ENCODE data around the gene SCNN1G. TPM values are rescaled to one million over a fixed set of nuclear protein-coding genes. Genes with fewer than 3 reads are reported as not detected.
A peak's percentile ranks its signal among the peaks of the same experiment; 100 is the strongest.

Gene SCNN1G
- polyA plus RNA-seq, 3 donors, result not detected

GRCh38 chr16:23175651-23176050 lies 6.9 kb upstream of the SCNN1G start:
- Histone ChIP-seq H2AFZ (ENCODE audit: insufficient read depth, low read depth, low read length, poor library complexity, severe bottlenecking) (no peak overlapping the region), H3K9ac (ENCODE audit: insufficient read depth, low read length, poor library complexity, severe bottlenecking) (no peak overlapping the region), H3K27ac (ENCODE audit: low read depth in 1 of 2, low read length in 2 of 2) (no peak overlapping the region), H3K4me1 (ENCODE audit: control insufficient read depth in 1 of 2, insufficient read depth in 2 of 2, low read length in 2 of 2) (peaks cover 5 to 8% of the 10 kb centered on the region in 2 donors), H3K36me3 (replicated peaks in 1 of 2; ENCODE audit: control insufficient read depth in 1 of 2, insufficient read depth in 2 of 2, low read length in 2 of 2) (no peaks in the 10 kb centered on the region), H3K9me3 (replicated peaks in 1 of 2; ENCODE audit: control insufficient read depth in 1 of 2, insufficient read depth in 1 of 2, low read length in 2 of 2) (no peaks in the 10 kb centered on the region), H3K79me2 (ENCODE audit: insufficient read depth, low read length) (no peaks in the 10 kb centered on the region), H3K27me3 (ENCODE audit: control insufficient read depth in 2 of 2, insufficient read depth in 2 of 2, low read length in 2 of 2) (peaks cover 0 to 2% of the 10 kb centered on the region in 2 donors), H3K4me3 (replicated peaks in 1 of 3; ENCODE audit: low read depth in 2 of 3, low read length in 3 of 3) (no peak overlapping the region), H3K4me2 (replicated peaks; ENCODE audit: extremely low read depth, low read length, poor library complexity, severe bottlenecking) (no peak overlapping the region), H4K20me1 (ENCODE audit: insufficient read depth, low read length) (no peaks in the 10 kb centered on the region)
- Mint-ChIP-seq H3K4me3 (no peak overlapping the region), H3K27ac (no peak overlapping the region), H3K36me3 (no peaks in the 10 kb centered on the region), H3K9me3 (peaks cover 0 to 3% (median 0%) of the 10 kb centered on the region in 7 donors), H3K4me1 (peaks cover 8% of the 10 kb centered on the region), H3K27me3 (ENCODE audit: low read depth in 3 of 3) (peaks cover 14 to 30% (median 24%) of the 10 kb centered on the region in 3 donors)
- DNase-seq, result no peak
- TF ChIP-seq CTCF (IDR thresholded peaks at IDR 0.05), result no peak
- intact Hi-C loops (cut with micrococcal nuclease), result no loop called here

GRCh38 chr16:23181506-23181905 lies 1.0 kb upstream of the SCNN1G start:
- peak overlapping the region in 1 of 2 donors; percentile 74 for H3K4me3 Mint-ChIP-seq

More at GRCh38 chr16:23181506-23181905, 1.0 kb upstream of the SCNN1G start:
- intact Hi-C loops (cut with micrococcal nuclease), result no loop called here
- no peak for TF ChIP-seq CTCF (IDR thresholded peaks at IDR 0.05)
- Histone ChIP-seq H3K27ac (ENCODE audit: low read depth in 1 of 2, low read length in 2 of 2) (no peak overlapping the region), H3K9ac (ENCODE audit: insufficient read depth, low read length, poor library complexity, severe bottlenecking) (no peak overlapping the region), H3K9me3 (replicated peaks in 1 of 2; ENCODE audit: control insufficient read depth in 1 of 2, insufficient read depth in 1 of 2, low read length in 2 of 2) (no peaks in the 10 kb centered on the region), H3K79me2 (ENCODE audit: insufficient read depth, low read length) (no peaks in the 10 kb centered on the region), H3K4me3 (replicated peaks in 1 of 3; ENCODE audit: low read depth in 2 of 3, low read length in 3 of 3) (no peak overlapping the region), H2AFZ (ENCODE audit: insufficient read depth, low read depth, low read length, poor library complexity, severe bottlenecking) (no peak overlapping the region), H4K20me1 (ENCODE audit: insufficient read depth, low read length) (no peaks in the 10 kb centered on the region), H3K4me1 (ENCODE audit: control insufficient read depth in 1 of 2, insufficient read depth in 2 of 2, low read length in 2 of 2) (peaks cover 5 to 12% of the 10 kb centered on the region in 2 donors), H3K4me2 (replicated peaks; ENCODE audit: extremely low read depth, low read length, poor library complexity, severe bottlenecking) (no peak overlapping the region), H3K36me3 (replicated peaks in 1 of 2; ENCODE audit: control insufficient read depth in 1 of 2, insufficient read depth in 2 of 2, low read length in 2 of 2) (no peaks in the 10 kb centered on the region), H3K27me3 (ENCODE audit: control insufficient read depth in 2 of 2, insufficient read depth in 2 of 2, low read length in 2 of 2) (peaks cover 30 to 49% of the 10 kb centered on the region in 2 donors)
- H3K27ac Mint-ChIP-seq, result peak overlapping the region in 2 of 7 donors; percentile 50 to 60
- H3K36me3 Mint-ChIP-seq, result no peaks in the 10 kb centered on the region
- peaks cover 4% of the 10 kb centered on the region for H3K4me1 Mint-ChIP-seq
- 81% methylated on average over 4 of the region's 4 CpGs for WGBS (ENCODE audit: insufficient coverage)
- no peak for DNase-seq
- H3K27me3 Mint-ChIP-seq (ENCODE audit: low read depth in 3 of 3), result peaks cover 50 to 68% (median 53%) of the 10 kb centered on the region in 3 donors
- peaks cover 0 to 10% (median 6%) of the 10 kb centered on the region in 7 donors for H3K9me3 Mint-ChIP-seq

All from CD14-positive monocyte (primary cell).